GM19328 (cell line): ENCODE results near the gene DSCAM.
"Not testable (repeated sequence)": the region's sequence is repeated elsewhere in the genome, so short reads cannot be mapped to it uniquely, and the experiment has no call there.

Experiments
- ATAC-seq: cut with Tn5 transposase; IDR thresholded peaks from one replicate; pipeline ENCODE4 v1.9.1; 2021; ENCODE audit warnings: mild to moderate bottlenecking, moderate library complexity; ENCODE audit not compliant: unreplicated experiment

The DSCAM gene

GRCh38 chr21:40272037-40272436 lies 574.9 kb downstream of the DSCAM start:
- no peak for ATAC-seq

GRCh38 chr21:40271164-40271563 lies 575.8 kb downstream of the DSCAM start:
- no peak for ATAC-seq

- ATAC-seq: no peak
Observed at GRCh38 chr21:40270047-40270446, 576.9 kb downstream of the DSCAM start.

GRCh38 chr21:40269239-40269638 lies 577.7 kb downstream of the DSCAM start:
- no peak for ATAC-seq

- not testable (repeated sequence) for ATAC-seq
Observed at GRCh38 chr21:40258456-40258855, 588.5 kb downstream of the DSCAM start.

- no peak for ATAC-seq
Observed at GRCh38 chr21:40257342-40257741, 589.6 kb downstream of the DSCAM start.

- ATAC-seq: no peak
Observed at GRCh38 chr21:40255518-40256444, 591.2 kb downstream of the DSCAM start.

- no peak for ATAC-seq
Observed at GRCh38 chr21:40254540-40255465, 592.2 kb downstream of the DSCAM start.

GRCh38 chr21:40253112-40253511 lies 593.8 kb downstream of the DSCAM start:
- no peak for ATAC-seq

- no peak for ATAC-seq
Observed at GRCh38 chr21:40250514-40251294, 596.3 kb downstream of the DSCAM start.

GRCh38 chr21:40244981-40245380 lies 602.0 kb downstream of the DSCAM start:
- ATAC-seq: no peak

GRCh38 chr21:40243685-40244084 lies 603.3 kb downstream of the DSCAM start:
- ATAC-seq: no peak

GRCh38 chr21:40242586-40243265 lies 604.2 kb downstream of the DSCAM start:
- ATAC-seq: no peak

GRCh38 chr21:40235528-40235927 lies 611.4 kb downstream of the DSCAM start:
- no peak for ATAC-seq

GRCh38 chr21:40231979-40232378 lies 615.0 kb downstream of the DSCAM start:
- no peak for ATAC-seq

GRCh38 chr21:40227096-40227495 lies 619.9 kb downstream of the DSCAM start:
- no peak for ATAC-seq

- ATAC-seq: no peak
Observed at GRCh38 chr21:40215941-40216340, 631.0 kb downstream of the DSCAM start.

GRCh38 chr21:40210251-40210650 lies 636.7 kb downstream of the DSCAM start:
- no peak for ATAC-seq

GRCh38 chr21:40208948-40209345 lies 638.0 kb downstream of the DSCAM start:
- ATAC-seq: no peak

- no peak for ATAC-seq
Observed at GRCh38 chr21:40208206-40208947, 638.6 kb downstream of the DSCAM start.
